CD1c-positive myeloid dendritic cell (primary cell): ENCODE data around the gene SLC35B2.

Experiments
- DNase-seq: peaks from one replicate; pipeline ENCODE4 v3.0.0-alpha.2; 2016; ENCODE audit errors: extremely low spot score

The SLC35B2 gene

GRCh38 chr6:44286285-44286565 is 28.9 kb upstream of the SLC35B2 start:
- no peak for DNase-seq

- DNase-seq, result no peak
Measured at GRCh38 chr6:44285552-44286284, 28.4 kb upstream of the SLC35B2 start.

- no peak for DNase-seq
Measured at GRCh38 chr6:44284867-44285266, 27.5 kb upstream of the SLC35B2 start.

- no peak for DNase-seq
Measured at GRCh38 chr6:44284121-44284520, 26.8 kb upstream of the SLC35B2 start.

GRCh38 chr6:44278774-44279697 is 21.7 kb upstream of the SLC35B2 start:
- DNase-seq, result peak; percentile 37

- DNase-seq, result no peak
Measured at GRCh38 chr6:44278315-44278714, 21.0 kb upstream of the SLC35B2 start.

- no peak for DNase-seq
Measured at GRCh38 chr6:44277763-44278162, 20.4 kb upstream of the SLC35B2 start.

GRCh38 chr6:44276667-44277640 is 19.6 kb upstream of the SLC35B2 start:
- DNase-seq, result no peak

- DNase-seq, result peak; percentile 58
Measured at GRCh38 chr6:44275749-44276648, 18.7 kb upstream of the SLC35B2 start.

GRCh38 chr6:44275271-44275748 is 18.0 kb upstream of the SLC35B2 start:
- no peak for DNase-seq

GRCh38 chr6:44273617-44274016 is 16.3 kb upstream of the SLC35B2 start:
- DNase-seq, result no peak

GRCh38 chr6:44272999-44273566 is 15.8 kb upstream of the SLC35B2 start:
- no peak for DNase-seq

GRCh38 chr6:44272529-44272928 is 15.2 kb upstream of the SLC35B2 start:
- DNase-seq, result no peak

- no peak for DNase-seq
Measured at GRCh38 chr6:44271914-44272313, 14.6 kb upstream of the SLC35B2 start.

- no peak for DNase-seq
Measured at GRCh38 chr6:44271406-44271723, 14.0 kb upstream of the SLC35B2 start.

- DNase-seq, result no peak
Measured at GRCh38 chr6:44270526-44271405, 13.4 kb upstream of the SLC35B2 start.

GRCh38 chr6:44269921-44270525 is 12.7 kb upstream of the SLC35B2 start, which contains the start of gene TMEM151B:
TSS of gene TMEM151B (plus strand) at chr6:44270450. CDS start at chr6:44270743, 293 bp downstream.
- DNase-seq, result no peak

- DNase-seq, result peak; percentile 60
Measured at GRCh38 chr6:44269178-44269920, 12.0 kb upstream of the SLC35B2 start.
